ENCODE measurements around the gene VAT1. TPM values are rescaled to one million over a fixed set of nuclear protein-coding genes. Genes with fewer than 3 reads are reported as not detected.

VAT1 gene
- total and polyA plus RNA-seq, 2 of the 13 experiments (the other 11 are each of a cell fraction or from before 2014, with no cell fraction given): 143 to 205 TPM

DNA sequence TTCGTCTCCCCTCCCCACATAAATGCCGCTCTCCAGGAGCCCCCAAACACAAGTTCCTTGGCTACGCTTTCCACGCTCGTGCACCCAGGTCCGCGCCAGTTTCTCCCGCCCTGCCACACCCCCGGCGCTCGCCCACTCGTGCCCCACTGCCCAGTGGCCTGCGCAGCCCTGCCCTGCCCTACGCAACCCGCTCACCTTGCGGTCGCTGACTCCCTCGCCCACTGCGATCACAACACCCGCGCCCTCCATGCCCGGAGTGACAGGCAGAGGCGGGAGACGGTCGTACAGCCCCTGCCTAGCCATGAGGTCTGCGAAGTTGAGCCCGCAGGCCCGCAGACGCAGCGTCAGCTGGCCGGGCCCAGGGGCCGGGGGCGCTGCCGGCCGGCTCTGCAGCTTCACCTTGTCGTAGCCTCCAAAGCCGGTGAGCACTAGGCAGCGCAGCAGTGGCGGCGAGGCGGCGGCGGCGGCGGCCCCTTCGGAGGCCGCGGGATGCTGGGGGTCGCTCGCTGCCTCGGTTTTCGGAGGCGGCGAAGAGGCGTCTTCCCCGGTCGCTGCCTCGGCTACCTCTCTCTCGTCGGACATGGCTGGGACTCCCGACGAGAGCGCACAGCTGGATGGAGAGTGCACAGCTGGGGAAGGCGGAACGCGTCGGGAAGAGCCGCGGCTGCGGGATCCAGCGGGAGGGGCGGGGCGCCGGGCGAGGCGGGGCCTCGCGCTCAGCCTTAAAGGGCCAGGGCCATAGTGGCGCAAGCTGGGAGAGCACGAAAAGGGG, at the start of gene VAT1 (continued):
- TF ChIP-seq, protein P1, sequence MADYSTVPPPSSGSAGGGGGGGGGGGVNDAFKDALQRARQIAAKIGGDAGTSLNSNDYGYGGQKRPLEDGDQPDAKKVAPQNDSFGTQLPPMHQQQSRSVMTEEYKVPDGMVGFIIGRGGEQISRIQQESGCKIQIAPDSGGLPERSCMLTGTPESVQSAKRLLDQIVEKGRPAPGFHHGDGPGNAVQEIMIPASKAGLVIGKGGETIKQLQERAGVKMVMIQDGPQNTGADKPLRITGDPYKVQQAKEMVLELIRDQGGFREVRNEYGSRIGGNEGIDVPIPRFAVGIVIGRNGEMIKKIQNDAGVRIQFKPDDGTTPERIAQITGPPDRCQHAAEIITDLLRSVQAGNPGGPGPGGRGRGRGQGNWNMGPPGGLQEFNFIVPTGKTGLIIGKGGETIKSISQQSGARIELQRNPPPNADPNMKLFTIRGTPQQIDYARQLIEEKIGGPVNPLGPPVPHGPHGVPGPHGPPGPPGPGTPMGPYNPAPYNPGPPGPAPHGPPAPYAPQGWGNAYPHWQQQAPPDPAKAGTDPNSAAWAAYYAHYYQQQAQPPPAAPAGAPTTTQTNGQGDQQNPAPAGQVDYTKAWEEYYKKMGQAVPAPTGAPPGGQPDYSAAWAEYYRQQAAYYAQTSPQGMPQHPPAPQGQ (CRISPR knock-in tag; IDR thresholded peaks at IDR 0.05; ENCODE audit: borderline replicate concordance): no peak
- TF ChIP-seq, protein P2, sequence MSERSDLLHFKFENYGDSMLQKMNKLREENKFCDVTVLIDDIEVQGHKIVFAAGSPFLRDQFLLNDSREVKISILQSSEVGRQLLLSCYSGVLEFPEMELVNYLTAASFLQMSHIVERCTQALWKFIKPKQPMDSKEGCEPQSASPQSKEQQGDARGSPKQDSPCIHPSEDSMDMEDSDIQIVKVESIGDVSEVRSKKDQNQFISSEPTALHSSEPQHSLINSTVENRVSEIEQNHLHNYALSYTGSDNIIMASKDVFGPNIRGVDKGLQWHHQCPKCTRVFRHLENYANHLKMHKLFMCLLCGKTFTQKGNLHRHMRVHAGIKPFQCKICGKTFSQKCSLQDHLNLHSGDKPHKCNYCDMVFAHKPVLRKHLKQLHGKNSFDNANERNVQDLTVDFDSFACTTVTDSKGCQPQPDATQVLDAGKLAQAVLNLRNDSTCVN (CRISPR knock-in tag; IDR thresholded peaks at IDR 0.05; ENCODE audit: borderline replicate concordance): peak; percentile 25; the same call in 1 of the 2 replicates
- TF ChIP-seq HOXD1 (CRISPR knock-in tag; IDR thresholded peaks at IDR 0.05) (peak; percentile 90), ZNF883 (CRISPR knock-in tag; IDR thresholded peaks at IDR 0.05; ENCODE audit: not compliant biosample characterization) (peak; percentile 90), ZMAT3 (CRISPR knock-in tag; conservative IDR thresholded peaks at IDR 0.05) (no peak), TEAD3 (CRISPR knock-in tag; optimal IDR thresholded peaks at IDR 0.05; ENCODE audit: borderline replicate concordance) (no peak), SAP130 (CRISPR knock-in tag; IDR thresholded peaks at IDR 0.05; ENCODE audit: low read depth) (peak; percentile 94), ZC3H4 (CRISPR knock-in tag; IDR thresholded peaks at IDR 0.05; ENCODE audit: borderline replicate concordance) (peak; percentile 66; the same call in 1 of the 2 replicates), SRSF4 (IDR thresholded peaks at IDR 0.05; ENCODE audit: low read depth, low read length, poor library complexity, severe bottlenecking) (no peak), ZBTB42 (CRISPR knock-in tag; IDR thresholded peaks at IDR 0.05) (peak; percentile 98)
- TF ChIP-seq, protein P3, sequence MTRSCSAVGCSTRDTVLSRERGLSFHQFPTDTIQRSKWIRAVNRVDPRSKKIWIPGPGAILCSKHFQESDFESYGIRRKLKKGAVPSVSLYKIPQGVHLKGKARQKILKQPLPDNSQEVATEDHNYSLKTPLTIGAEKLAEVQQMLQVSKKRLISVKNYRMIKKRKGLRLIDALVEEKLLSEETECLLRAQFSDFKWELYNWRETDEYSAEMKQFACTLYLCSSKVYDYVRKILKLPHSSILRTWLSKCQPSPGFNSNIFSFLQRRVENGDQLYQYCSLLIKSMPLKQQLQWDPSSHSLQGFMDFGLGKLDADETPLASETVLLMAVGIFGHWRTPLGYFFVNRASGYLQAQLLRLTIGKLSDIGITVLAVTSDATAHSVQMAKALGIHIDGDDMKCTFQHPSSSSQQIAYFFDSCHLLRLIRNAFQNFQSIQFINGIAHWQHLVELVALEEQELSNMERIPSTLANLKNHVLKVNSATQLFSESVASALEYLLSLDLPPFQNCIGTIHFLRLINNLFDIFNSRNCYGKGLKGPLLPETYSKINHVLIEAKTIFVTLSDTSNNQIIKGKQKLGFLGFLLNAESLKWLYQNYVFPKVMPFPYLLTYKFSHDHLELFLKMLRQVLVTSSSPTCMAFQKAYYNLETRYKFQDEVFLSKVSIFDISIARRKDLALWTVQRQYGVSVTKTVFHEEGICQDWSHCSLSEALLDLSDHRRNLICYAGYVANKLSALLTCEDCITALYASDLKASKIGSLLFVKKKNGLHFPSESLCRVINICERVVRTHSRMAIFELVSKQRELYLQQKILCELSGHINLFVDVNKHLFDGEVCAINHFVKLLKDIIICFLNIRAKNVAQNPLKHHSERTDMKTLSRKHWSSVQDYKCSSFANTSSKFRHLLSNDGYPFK (CRISPR knock-in tag; IDR thresholded peaks at IDR 0.05; ENCODE audit: borderline replicate concordance): peak; percentile 46; the same call in 1 of the 2 replicates
- TF ChIP-seq, protein P4, sequence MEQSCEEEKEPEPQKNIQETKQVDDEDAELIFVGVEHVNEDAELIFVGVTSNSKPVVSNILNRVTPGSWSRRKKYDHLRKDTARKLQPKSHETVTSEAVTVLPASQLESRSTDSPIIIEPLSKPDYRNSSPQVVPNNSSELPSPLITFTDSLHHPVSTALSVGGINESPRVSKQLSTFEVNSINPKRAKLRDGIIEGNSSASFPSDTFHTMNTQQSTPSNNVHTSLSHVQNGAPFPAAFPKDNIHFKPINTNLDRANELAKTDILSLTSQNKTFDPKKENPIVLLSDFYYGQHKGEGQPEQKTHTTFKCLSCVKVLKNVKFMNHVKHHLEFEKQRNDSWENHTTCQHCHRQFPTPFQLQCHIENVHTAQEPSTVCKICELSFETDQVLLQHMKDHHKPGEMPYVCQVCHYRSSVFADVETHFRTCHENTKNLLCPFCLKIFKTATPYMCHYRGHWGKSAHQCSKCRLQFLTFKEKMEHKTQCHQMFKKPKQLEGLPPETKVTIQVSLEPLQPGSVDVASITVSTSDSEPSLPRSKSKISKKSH (CRISPR knock-in tag; IDR thresholded peaks at IDR 0.05; ENCODE audit: borderline replicate concordance): peak; percentile 93
- TF ChIP-seq, protein P5, sequence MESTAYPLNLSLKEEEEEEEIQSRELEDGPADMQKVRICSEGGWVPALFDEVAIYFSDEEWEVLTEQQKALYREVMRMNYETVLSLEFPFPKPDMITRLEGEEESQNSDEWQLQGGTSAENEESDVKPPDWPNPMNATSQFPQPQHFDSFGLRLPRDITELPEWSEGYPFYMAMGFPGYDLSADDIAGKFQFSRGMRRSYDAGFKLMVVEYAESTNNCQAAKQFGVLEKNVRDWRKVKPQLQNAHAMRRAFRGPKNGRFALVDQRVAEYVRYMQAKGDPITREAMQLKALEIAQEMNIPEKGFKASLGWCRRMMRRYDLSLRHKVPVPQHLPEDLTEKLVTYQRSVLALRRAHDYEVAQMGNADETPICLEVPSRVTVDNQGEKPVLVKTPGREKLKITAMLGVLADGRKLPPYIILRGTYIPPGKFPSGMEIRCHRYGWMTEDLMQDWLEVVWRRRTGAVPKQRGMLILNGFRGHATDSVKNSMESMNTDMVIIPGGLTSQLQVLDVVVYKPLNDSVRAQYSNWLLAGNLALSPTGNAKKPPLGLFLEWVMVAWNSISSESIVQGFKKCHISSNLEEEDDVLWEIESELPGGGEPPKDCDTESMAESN (CRISPR knock-in tag; conservative IDR thresholded peaks at IDR 0.05): peak; percentile 49
- TF ChIP-seq, protein P6, sequence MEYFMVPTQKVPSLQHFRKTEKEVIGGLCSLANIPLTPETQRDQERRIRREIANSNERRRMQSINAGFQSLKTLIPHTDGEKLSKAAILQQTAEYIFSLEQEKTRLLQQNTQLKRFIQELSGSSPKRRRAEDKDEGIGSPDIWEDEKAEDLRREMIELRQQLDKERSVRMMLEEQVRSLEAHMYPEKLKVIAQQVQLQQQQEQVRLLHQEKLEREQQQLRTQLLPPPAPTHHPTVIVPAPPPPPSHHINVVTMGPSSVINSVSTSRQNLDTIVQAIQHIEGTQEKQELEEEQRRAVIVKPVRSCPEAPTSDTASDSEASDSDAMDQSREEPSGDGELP (IDR thresholded peaks at IDR 0.05; ENCODE audit: borderline replicate concordance, low read depth): peak; percentile 96
- TF ChIP-seq, protein P7, sequence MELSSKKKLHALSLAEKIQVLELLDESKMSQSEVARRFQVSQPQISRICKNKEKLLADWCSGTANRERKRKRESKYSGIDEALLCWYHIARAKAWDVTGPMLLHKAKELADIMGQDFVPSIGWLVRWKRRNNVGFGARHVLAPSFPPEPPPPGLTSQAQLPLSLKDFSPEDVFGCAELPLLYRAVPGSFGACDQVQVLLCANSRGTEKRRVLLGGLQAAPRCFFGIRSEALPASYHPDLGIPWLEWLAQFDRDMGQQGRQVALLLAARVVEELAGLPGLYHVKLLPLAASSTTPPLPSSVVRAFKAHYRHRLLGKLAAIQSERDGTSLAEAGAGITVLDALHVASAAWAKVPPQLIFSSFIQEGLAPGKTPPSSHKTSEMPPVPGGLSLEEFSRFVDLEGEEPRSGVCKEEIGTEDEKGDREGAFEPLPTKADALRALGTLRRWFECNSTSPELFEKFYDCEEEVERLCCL (CRISPR knock-in tag; IDR thresholded peaks at IDR 0.05; ENCODE audit: borderline replicate concordance): peak; percentile 14; the same call in 1 of the 2 replicates
